ENCODE results near the gene CCDC188.

The CCDC188 gene

DNA sequence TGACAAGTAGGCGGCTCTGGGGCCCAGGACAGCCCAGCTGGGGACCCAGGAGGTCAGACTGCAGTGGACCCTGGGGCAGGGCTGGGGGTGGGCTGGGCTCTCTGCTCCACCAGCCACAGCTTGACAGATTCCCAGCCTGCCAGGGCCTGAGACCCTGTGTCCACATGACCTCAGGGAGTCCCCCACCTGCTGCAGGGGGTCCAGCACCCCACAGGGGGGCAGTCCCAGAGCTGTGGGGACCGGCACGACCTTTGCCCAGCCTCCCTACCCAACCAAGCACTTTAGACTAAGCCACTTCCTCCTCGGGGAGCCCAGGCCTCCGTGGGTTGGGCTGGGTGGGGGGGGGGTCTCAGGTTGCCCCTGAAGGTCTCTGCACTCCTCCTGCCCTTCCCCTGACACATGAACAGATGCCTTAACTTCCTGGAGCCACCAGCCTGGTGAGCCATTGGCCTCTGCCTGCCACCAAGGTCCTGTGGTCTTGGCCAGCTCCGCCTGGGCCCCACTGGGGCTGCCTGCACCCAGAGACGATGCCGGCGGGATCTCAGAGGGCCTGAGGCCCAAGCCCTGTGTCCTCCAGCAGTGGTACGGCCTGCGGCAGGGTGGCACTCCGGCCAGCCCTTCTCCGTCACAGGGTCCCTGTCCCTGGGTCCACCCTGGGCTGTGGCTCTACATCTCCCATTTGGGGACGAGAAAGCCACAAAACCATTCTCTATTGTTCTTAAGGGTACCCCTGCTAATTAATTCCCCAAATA lies 3.4 kb downstream of the CCDC188 start:
- DNase-seq: no peak

- DNase-seq: no peak
Measured at GRCh38 chr22:20146777-20147176, 4.1 kb downstream of the CCDC188 start.

GRCh38 chr22:20145832-20146223 lies 5.0 kb downstream of the CCDC188 start:
- DNase-seq: no peak

- no peak for DNase-seq
Measured at GRCh38 chr22:20145206-20145831, 5.5 kb downstream of the CCDC188 start.

DNA sequence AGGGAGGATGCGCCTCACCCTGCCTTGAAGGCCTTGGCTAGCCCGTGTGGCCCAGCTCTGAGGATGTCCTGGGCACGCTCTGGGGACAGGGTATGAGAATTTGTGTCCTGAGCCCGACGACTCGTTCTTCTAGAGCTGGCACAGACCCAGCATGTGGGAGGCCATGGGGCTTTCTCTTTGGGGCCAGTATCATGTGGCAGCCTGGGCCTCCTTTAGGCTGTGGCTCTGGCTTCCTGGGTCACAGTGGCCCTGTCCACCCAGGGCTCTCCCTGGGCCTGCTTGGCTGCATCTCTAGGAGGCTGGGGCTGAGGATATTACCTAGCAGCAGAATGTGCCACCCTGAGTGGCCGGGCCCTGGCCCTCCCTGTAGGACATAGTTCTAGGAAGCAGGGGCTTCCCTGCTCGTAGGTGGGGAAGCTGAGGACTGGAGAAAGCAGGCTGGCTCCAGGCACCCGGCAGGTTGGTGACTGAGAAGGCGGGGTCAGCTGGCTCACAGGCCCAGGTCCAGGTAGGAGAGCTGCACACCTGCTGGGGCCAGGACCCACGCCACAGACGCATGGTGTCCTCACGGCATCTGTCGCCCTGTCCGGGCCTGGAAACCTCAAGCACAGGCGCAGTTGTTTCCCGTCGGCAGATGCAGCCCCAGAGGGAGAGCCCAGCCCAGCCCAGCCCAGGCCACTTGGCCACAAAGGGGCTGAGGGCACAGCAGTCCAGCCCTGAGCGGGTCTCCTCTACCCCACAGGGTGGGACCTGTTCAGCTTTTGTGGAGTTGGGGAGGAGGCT lies 6.8 kb downstream of the CCDC188 start:
- no peak for DNase-seq

- no peak for DNase-seq
Measured at GRCh38 chr22:20142711-20143621, 7.9 kb downstream of the CCDC188 start.

- no peak for DNase-seq
Measured at GRCh38 chr22:20141186-20142077, 9.4 kb downstream of the CCDC188 start.

DNA sequence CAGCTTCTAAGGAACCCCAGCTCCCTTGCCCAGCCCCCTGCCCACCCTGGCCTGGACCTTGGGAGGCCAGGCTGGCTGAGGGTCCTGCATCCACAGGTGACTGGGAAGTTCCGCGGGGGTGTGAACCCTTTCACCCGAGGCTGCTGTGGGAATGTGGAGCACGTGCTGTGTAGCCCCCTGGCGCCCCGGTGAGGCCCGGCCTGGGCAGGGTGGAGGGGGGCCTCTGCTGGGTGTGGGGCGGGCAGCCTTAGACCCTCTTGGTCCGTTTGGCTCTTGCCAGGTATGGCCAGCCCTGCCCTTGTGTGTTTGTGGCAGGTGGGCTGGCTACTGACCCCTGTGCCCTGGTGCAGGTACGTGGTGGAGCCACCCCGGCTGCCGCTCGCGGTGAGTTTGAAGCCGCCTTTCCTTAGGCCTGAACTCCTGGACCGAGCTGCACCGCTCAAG lies 10.3 kb downstream of the CCDC188 start:
- no peak for DNase-seq

DNA sequence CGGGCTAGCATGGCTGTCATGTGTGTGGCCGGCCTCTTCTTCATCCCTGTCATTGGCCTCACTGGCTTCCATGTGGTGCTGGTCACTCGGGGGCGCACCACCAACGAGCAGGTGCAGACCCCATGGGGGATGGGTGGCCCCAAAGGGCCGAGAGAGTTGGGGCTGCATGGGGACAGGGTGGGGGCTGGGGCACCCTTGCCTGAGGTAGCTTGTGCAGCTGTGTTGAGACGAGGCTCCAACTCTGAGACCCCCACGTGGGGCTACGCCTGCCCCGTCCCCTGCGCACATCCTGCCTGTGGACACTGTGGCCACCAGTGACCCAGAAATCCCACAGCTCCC lies 10.8 kb downstream of the CCDC188 start:
- DNase-seq: no peak

DNA sequence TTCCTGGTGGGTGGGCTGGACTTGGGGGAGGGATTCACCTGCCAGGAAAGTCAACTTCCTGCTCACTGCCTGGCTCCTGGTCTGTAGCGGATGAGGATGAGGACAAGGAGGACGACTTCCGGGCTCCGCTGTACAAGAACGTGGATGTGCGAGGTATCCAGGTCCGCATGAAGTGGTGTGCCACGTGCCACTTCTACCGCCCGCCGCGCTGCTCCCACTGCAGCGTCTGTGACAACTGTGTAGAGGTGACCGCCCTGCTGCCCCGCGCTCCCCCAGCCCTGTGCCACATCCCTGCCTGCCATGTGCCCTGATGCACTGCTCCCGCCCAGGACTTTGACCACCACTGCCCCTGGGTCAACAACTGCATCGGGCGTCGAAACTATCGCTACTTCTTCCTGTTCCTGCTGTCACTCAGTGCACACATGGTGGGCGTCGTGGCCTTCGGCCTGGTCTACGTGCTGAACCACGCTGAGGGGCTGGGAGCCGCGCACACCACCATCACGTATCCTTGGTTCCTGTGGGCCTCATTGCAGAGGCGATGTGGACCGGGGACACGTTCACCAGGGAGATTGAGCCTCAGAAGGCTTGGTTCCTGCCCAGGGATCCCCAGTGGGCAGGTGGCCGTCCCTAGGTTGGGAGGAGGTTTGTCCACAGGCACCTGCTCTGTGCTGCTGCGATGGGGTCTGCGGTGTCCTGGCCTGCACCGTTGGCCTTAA lies 11.3 kb downstream of the CCDC188 start:
- DNase-seq: no peak

GRCh38 chr22:20138868-20139267 lies 12.0 kb downstream of the CCDC188 start:
- DNase-seq: no peak

DNA sequence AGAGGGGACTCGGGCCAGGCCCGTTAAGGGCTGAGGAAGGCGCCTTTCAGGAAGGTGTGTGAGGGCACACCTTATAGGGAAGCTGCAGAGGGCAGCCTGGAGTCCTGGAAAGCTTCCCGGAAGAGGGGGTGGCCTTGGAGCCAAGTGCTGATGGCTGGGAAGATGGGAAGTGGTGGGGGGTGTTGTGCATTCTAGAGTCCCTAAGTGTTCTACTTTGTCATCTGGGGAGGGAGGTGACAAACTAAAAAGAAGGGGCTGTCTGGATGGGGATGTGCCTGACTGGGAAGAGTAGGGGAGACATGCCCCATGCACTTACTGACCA lies 12.5 kb downstream of the CCDC188 start:
- DNase-seq: no peak

DNA sequence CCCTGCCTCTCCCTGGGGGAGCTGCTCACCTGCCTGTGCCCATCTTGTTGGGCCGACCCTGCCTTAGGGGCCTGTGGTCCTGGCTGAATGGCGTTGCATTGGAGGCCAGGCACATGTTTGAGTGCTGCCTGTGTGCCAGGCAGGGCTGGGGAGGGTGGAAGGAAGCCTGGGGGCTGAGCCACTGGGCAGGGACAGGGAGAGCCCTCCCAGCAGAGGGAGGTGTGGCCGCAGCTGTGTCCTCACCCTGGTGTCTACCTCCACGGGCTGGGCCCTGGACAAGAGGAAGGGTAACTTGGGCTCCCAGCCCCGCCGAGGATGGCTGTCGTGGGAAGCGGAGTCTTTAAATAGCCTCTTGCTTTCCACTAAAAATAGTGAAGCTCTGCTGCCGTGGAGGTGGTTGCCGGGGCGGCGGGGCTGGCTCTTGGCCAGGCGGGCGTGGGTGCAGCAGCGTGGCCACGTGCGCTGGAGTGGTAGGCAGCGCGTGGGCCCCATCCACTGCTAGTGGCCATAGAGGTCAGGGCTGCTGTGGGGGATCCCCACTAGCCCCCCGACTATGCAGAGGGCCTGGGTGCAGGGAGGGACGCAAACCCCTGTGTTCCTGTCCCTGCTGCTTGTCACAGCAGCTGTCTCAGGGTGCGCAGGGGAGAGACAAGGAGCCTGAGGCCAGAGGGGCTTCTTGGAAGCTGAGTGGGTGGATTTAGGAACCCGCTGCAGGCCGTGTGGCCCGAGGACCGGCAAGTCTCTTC lies 13.0 kb downstream of the CCDC188 start:
- DNase-seq: no peak

DNA sequence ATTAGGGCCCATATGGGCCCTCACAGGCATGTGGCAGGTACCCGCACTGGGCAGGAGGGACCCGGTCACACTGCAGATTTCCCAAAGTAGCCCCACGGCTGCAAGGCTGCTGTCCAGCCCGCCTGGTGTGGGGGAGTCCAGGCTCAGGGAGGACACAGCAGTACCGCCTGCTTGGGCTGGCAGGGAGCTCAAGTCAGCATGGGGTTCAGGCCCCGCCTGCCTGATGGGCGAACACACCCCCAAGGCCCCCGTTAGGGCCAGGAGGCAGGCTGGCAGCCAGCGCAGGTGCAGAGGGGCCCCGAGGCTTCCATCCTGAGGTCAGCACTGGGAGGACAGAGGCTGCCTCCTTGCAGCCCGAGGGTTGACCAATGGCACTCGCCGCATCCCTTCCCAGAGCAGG lies 13.7 kb downstream of the CCDC188 start:
- no peak for DNase-seq

DNA sequence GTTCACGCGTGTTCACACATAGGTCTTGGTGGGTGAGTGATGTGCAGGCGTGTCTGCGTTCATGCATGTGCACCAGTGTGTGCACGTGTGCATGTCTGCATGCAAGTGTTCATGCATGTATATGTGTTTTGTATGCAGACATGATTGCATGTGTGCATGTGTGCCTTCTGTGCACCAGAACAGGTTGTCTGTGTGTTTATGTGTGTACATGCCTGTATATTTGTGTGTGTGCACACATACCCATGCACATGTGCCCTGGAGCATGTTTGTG lies 14.3 kb downstream of the CCDC188 start:
- DNase-seq: no peak

GRCh38 chr22:20135806-20136602 lies 14.9 kb downstream of the CCDC188 start:
- no peak for DNase-seq

DNA sequence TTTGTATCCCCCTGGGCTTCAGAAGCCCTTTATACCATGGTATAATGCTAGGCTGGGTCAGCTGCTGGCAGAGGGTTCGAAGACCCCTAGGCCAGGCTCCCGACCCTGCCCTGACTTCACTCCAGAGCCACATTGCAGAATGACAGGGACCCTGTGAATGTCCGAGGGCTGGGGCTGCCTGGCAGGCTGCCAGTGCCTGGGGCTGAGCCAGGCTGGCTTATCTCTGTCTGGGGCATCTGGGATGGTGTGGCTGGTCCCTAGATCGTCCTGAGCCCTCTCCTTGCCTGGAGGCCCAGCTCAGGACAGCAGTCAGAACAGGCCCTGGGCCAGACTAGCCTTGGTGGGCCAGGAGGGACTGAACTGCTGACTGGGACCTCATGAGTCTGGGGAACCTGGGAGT lies 15.6 kb downstream of the CCDC188 start:
- DNase-seq: no peak

GRCh38 chr22:20133930-20134549 lies 16.8 kb downstream of the CCDC188 start:
- no peak for DNase-seq

DNA sequence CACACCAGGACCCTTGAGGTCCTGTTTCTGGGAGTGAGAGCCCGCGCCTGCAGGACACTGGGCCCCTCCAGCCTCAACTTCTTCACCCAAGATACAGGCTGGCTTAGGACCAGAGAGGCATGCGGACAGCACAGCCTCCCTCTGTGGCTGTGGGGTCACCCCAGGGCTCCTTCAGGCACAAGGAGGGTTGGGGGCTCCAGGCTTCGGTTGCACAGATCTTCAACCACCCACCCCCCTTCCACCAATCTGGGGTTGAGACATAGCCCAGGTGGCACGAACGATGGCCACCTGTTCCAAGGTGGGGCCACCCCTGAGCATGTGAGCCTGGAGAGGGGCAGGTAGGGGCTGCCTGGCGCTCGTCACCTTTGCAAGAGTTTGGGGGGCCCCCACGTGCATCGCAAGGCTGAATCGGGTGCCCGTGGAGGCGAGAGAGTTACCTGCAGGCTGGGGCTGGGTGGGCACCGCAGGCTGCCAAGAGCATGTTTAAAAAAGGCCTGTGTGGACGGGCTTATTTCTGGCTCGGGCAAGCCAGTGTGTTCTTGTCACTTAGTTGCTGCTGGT lies 18.1 kb downstream of the CCDC188 start:
- no peak for DNase-seq
